Measurements from ENCODE around the gene MARVELD3.

The MARVELD3 gene

GRCh38 chr16:71628810-71629209 lies 2.8 kb downstream of the MARVELD3 start:
- TF ChIP-seq REST (IDR thresholded peaks at IDR 0.05; ENCODE audit: low read depth): no peak
- no peak for TF ChIP-seq NFIC (IDR thresholded peaks at IDR 0.05)
- TF ChIP-seq EP300 (IDR thresholded peaks at IDR 0.05; ENCODE audit: borderline replicate concordance): no peak
- no peak for TF ChIP-seq USF1 (IDR thresholded peaks at IDR 0.05)
- TF ChIP-seq, protein P1, sequence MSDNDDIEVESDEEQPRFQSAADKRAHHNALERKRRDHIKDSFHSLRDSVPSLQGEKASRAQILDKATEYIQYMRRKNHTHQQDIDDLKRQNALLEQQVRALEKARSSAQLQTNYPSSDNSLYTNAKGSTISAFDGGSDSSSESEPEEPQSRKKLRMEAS (IDR thresholded peaks at IDR 0.05): no peak

GRCh38 chr16:71629278-71630016 lies 3.5 kb downstream of the MARVELD3 start:
- TF ChIP-seq TAF1 (IDR thresholded peaks at IDR 0.05; ENCODE audit: low read depth): no peak
- TF ChIP-seq REST (IDR thresholded peaks at IDR 0.05; ENCODE audit: low read depth): no peak
- TF ChIP-seq USF1 (IDR thresholded peaks at IDR 0.05): no peak
- no peak for TF ChIP-seq YY1 (IDR thresholded peaks at IDR 0.05; ENCODE audit: low read depth)
- no peak for TF ChIP-seq FOXM1 (IDR thresholded peaks at IDR 0.05; ENCODE audit: borderline replicate concordance, low read depth)
- no peak for TF ChIP-seq ZBTB7A (IDR thresholded peaks at IDR 0.05; ENCODE audit: low read depth)
- TF ChIP-seq CREB1 (IDR thresholded peaks at IDR 0.05; ENCODE audit: low read depth): no peak
- TF ChIP-seq TEAD4 (IDR thresholded peaks at IDR 0.05): no peak
- TF ChIP-seq RAD21 (IDR thresholded peaks at IDR 0.05; ENCODE audit: low read depth): no peak
- TF ChIP-seq TCF12 (IDR thresholded peaks at IDR 0.05; ENCODE audit: low read depth): no peak
- no peak for TF ChIP-seq CEBPB (IDR thresholded peaks at IDR 0.05)
- TF ChIP-seq NFIC (IDR thresholded peaks at IDR 0.05): no peak

DNA sequence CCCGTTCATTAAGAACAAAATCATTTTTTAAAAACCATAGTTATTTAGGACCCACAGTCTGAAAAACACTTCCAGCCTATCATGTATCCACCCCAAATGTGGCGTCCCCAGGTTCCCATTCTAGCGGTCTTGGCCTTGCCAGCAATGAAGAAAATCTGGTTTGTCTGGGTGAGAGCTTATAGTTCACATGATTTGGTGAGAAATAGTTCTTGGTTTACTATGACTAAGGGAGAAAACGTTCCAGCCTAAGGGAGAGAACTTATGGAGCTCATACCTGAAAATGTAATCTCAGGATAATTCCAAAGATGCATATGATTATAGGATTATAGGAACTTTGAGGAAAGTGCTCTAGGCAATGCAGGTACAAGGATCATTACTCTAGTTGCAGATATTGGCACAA lies 4.8 kb downstream of the MARVELD3 start:
- no peak for TF ChIP-seq TCF12 (IDR thresholded peaks at IDR 0.05; ENCODE audit: low read depth)
- TF ChIP-seq, protein P1 (IDR thresholded peaks at IDR 0.05): no peak
- TF ChIP-seq CREB1 (IDR thresholded peaks at IDR 0.05; ENCODE audit: low read depth): no peak
- no peak for TF ChIP-seq TEAD4 (IDR thresholded peaks at IDR 0.05)
- no peak for TF ChIP-seq REST (IDR thresholded peaks at IDR 0.05; ENCODE audit: low read depth)
- TF ChIP-seq EP300 (IDR thresholded peaks at IDR 0.05; ENCODE audit: borderline replicate concordance): no peak
- no peak for TF ChIP-seq FOXM1 (IDR thresholded peaks at IDR 0.05; ENCODE audit: borderline replicate concordance, low read depth)
- TF ChIP-seq YY1 (IDR thresholded peaks at IDR 0.05; ENCODE audit: low read depth): no peak
- no peak for TF ChIP-seq ZBTB7A (IDR thresholded peaks at IDR 0.05; ENCODE audit: low read depth)
- TF ChIP-seq USF1 (IDR thresholded peaks at IDR 0.05): no peak
- no peak for TF ChIP-seq EGR1 (IDR thresholded peaks at IDR 0.05)

DNA sequence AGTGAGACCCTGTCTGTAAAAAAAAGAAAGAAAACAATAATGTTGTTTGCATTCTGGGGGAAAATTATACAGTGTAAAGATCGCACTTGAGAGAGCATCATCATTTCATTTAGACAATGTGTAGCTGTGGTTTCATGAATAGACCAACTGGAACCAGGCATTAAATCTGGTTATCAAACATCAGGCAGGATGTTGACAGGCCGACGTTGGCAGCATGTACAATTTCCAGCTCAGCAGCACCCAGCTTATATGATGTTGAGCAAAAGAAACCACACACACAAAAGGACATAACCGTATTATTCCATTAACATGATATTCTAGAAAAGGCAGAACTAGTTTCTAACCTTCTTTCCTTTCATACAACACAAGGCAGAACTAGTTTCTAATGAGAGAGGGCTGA lies 5.8 kb downstream of the MARVELD3 start:
- TF ChIP-seq TAF1 (IDR thresholded peaks at IDR 0.05; ENCODE audit: low read depth) (no peak), FOXM1 (IDR thresholded peaks at IDR 0.05; ENCODE audit: borderline replicate concordance, low read depth) (no peak), NFIC (IDR thresholded peaks at IDR 0.05) (no peak), YY1 (IDR thresholded peaks at IDR 0.05; ENCODE audit: low read depth) (no peak), ZBTB7A (IDR thresholded peaks at IDR 0.05; ENCODE audit: low read depth) (no peak), REST (IDR thresholded peaks at IDR 0.05; ENCODE audit: low read depth) (no peak), RAD21 (IDR thresholded peaks at IDR 0.05; ENCODE audit: low read depth) (no peak)

Data from Ishikawa (cell line).